Loucy (cell line): ENCODE results near the gene NEFH.

Source experiments
- H2AFZ ChIP-seq: fragments of 200-600 bp; sonication (generic); 2 replicates; pipeline ENCODE4 v1.6.0; 2016; ENCODE audit warnings: antibody characterized with exemption, mild to moderate bottlenecking, low read length, moderate library complexity
- H3F3A ChIP-seq: fragments of 200-600 bp; 2 replicates; pipeline ENCODE4 v1.6.0; 2016; ENCODE audit warnings: antibody characterized with exemption, low read depth, mild to moderate bottlenecking
- H3K27me3 ChIP-seq: fragments of 200-600 bp; sonication (generic); 2 replicates; pipeline ENCODE4 v1.6.1; 2014; ENCODE audit warnings: low read length, mild to moderate bottlenecking; ENCODE audit not compliant: insufficient read depth, poor library complexity, severe bottlenecking
- H3K36me3 ChIP-seq: fragments of 200-600 bp; sonication (generic); 2 replicates; pipeline ENCODE4 v1.6.1; 2016; ENCODE audit warnings: low read length; ENCODE audit not compliant: insufficient read depth
- H3K4me1 ChIP-seq: fragments of 200-600 bp; sonication (generic); 2 replicates; pipeline ENCODE4 v1.5.1; 2014; ENCODE audit warnings: low read length, mild to moderate bottlenecking; ENCODE audit not compliant: insufficient read depth, poor library complexity, severe bottlenecking
- H3K4me2 ChIP-seq: fragments of 200-600 bp; sonication (generic); 2 replicates; pipeline ENCODE4 v1.6.0; 2014; ENCODE audit warnings: antibody characterized with exemption, low read length, low read depth, mild to moderate bottlenecking; ENCODE audit not compliant: poor library complexity, severe bottlenecking
- H3K4me3 ChIP-seq: fragments of 200-600 bp; sonication (generic); 2 replicates; pipeline ENCODE4 v1.5.1; 2014; ENCODE audit warnings: low read length, mild to moderate bottlenecking, mixed read lengths; ENCODE audit not compliant: poor library complexity, severe bottlenecking
- H3K79me2 ChIP-seq: fragments of 200-600 bp; sonication (generic); 2 replicates; pipeline ENCODE4 v1.6.1; 2014; ENCODE audit warnings: low read length; ENCODE audit not compliant: insufficient read depth
- H3K9ac ChIP-seq: fragments of 200-600 bp; sonication (generic); 2 replicates; pipeline ENCODE4 v1.6.0; 2014; ENCODE audit warnings: mild to moderate bottlenecking, low read depth, low read length, moderate library complexity; ENCODE audit not compliant: poor library complexity, severe bottlenecking
- H3K9me2 ChIP-seq: fragments of 200-600 bp; sonication (generic); replicated peaks from 2 replicates; pipeline ENCODE4 v1.6.1; 2016; ENCODE audit warnings: low read depth, low read length, mixed read lengths
- H3K9me3 ChIP-seq: fragments of 200-600 bp; sonication (generic); 2 replicates; pipeline ENCODE4 v1.6.1; 2014; ENCODE audit warnings: mild to moderate bottlenecking, antibody characterized with exemption, low read length, low read depth; ENCODE audit not compliant: insufficient read depth
- H4K20me1 ChIP-seq: fragments of 200-600 bp; sonication (generic); 2 replicates; pipeline ENCODE4 v1.6.0; 2014; ENCODE audit warnings: antibody characterized with exemption, low read length, mild to moderate bottlenecking; ENCODE audit not compliant: insufficient read depth, poor library complexity, severe bottlenecking
- EZH2phosphoT487 ChIP-seq: fragments of 200-600 bp; IDR thresholded peaks from 2 replicates; pipeline ENCODE4 v1.6.1; 2018; ENCODE audit warnings: antibody characterized with exemption, mild to moderate bottlenecking, moderate library complexity, borderline replicate concordance
- TF ChIP-seq, protein P1 (sequence below): fragments of 200-600 bp; sonication (generic); conservative IDR thresholded peaks from 2 replicates; pipeline ENCODE4 v1.5.1; 2014; ENCODE audit warnings: mild to moderate bottlenecking, antibody characterized with exemption, low read length

NEFH gene

GRCh38 chr22:29481265-29482000 lies 1.4 kb downstream of the NEFH start:
- Histone ChIP-seq H3K9ac (no peak overlapping the region), H3K4me3 (no peak overlapping the region), H3K27me3 (no peaks in the 10 kb centered on the region), H3K9me3 (no peaks in the 10 kb centered on the region), H2AFZ (no peak overlapping the region), H4K20me1 (no peaks in the 10 kb centered on the region), H3K9me2 (no peaks in the 10 kb centered on the region), H3K36me3 (no peaks in the 10 kb centered on the region), H3F3A (no peaks in the 10 kb centered on the region), H3K4me2 (no peak overlapping the region), H3K4me1 (no peaks in the 10 kb centered on the region), H3K79me2 (no peaks in the 10 kb centered on the region)
- TF ChIP-seq, protein P1, sequence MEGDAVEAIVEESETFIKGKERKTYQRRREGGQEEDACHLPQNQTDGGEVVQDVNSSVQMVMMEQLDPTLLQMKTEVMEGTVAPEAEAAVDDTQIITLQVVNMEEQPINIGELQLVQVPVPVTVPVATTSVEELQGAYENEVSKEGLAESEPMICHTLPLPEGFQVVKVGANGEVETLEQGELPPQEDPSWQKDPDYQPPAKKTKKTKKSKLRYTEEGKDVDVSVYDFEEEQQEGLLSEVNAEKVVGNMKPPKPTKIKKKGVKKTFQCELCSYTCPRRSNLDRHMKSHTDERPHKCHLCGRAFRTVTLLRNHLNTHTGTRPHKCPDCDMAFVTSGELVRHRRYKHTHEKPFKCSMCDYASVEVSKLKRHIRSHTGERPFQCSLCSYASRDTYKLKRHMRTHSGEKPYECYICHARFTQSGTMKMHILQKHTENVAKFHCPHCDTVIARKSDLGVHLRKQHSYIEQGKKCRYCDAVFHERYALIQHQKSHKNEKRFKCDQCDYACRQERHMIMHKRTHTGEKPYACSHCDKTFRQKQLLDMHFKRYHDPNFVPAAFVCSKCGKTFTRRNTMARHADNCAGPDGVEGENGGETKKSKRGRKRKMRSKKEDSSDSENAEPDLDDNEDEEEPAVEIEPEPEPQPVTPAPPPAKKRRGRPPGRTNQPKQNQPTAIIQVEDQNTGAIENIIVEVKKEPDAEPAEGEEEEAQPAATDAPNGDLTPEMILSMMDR = no peak
- TF ChIP-seq EZH2phosphoT487 = no peak

GRCh38 chr22:29482253-29482652 lies 2.2 kb downstream of the NEFH start:
- no peaks in the 10 kb centered on the region for H3K27me3 ChIP-seq
- H3K4me1 ChIP-seq = no peaks in the 10 kb centered on the region
- TF ChIP-seq, protein P1 = no peak
- no peak for TF ChIP-seq EZH2phosphoT487
- no peaks in the 10 kb centered on the region for H3F3A ChIP-seq
- no peak overlapping the region for H3K4me2 ChIP-seq
- no peaks in the 10 kb centered on the region for H3K9me2 ChIP-seq
- no peak overlapping the region for H3K4me3 ChIP-seq
- H2AFZ ChIP-seq = no peak overlapping the region
- no peaks in the 10 kb centered on the region for H3K9me3 ChIP-seq
- no peaks in the 10 kb centered on the region for H3K36me3 ChIP-seq
- no peaks in the 10 kb centered on the region for H4K20me1 ChIP-seq
- H3K79me2 ChIP-seq = no peaks in the 10 kb centered on the region
- H3K9ac ChIP-seq = no peak overlapping the region

DNA sequence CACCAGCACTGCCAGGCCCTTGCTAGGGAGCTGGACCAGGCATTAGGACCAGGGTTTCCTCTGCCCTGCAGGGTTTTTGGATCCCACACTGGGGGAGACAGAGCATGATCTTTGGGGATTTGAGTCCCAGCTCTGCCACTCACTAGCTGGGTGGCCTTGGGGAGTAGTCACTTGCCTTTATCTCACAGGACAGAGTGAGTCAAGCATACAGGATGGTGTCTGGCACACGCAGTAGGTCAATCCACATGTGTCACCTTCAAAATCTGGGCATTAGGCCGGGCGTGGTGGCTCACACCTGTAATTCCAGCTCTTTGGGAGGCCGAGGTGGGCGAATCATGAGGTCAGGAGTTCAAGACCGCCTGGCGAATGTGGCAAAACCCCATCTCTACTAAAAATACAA lies 2.7 kb downstream of the NEFH start:
- TF ChIP-seq EZH2phosphoT487 = no peak
- TF ChIP-seq, protein P1 = no peak
- Histone ChIP-seq H3K4me3 (no peak overlapping the region), H3K4me1 (no peaks in the 10 kb centered on the region), H3K27me3 (no peaks in the 10 kb centered on the region), H3K9me2 (no peaks in the 10 kb centered on the region), H3K9ac (no peak overlapping the region), H3K4me2 (no peak overlapping the region), H2AFZ (no peak overlapping the region), H3K79me2 (no peaks in the 10 kb centered on the region), H4K20me1 (no peaks in the 10 kb centered on the region), H3F3A (no peaks in the 10 kb centered on the region), H3K9me3 (no peaks in the 10 kb centered on the region), H3K36me3 (no peaks in the 10 kb centered on the region)
